Fibroblast of the aortic adventitia (primary cell): ENCODE results near the gene CPLANE1. TPM values are rescaled to one million over a fixed set of nuclear protein-coding genes. Genes with fewer than 3 reads are reported as not detected.

Source experiments
- DNase-seq: peaks from one replicate; pipeline ENCODE4 v3.0.0-alpha.2; 2010; ENCODE audit warnings: low read depth
- H3K4me3 ChIP-seq: 2 replicates; pipeline ENCODE4 v1.5.1; 2011; ENCODE audit warnings: low read depth, mild to moderate bottlenecking, control low read depth, low read length, moderate library complexity
- CTCF ChIP-seq: IDR thresholded peaks from 2 replicates; pipeline ENCODE4 v1.5.1; 2011; ENCODE audit warnings: mild to moderate bottlenecking, low read length, control low read depth, inconsistent platforms; ENCODE audit not compliant: insufficient read depth
- total RNA-seq: library from RNA; depleted of rRNA; stranded (reverse); fragments of >200 nt; gene quantifications from 2 replicates; pipeline ENCODE4 v1.2.3, GENCODE V29; 2012; ENCODE audit warnings: low replicate concordance

The CPLANE1 gene
- total RNA-seq, 1 donor: 37.4 TPM

DNA sequence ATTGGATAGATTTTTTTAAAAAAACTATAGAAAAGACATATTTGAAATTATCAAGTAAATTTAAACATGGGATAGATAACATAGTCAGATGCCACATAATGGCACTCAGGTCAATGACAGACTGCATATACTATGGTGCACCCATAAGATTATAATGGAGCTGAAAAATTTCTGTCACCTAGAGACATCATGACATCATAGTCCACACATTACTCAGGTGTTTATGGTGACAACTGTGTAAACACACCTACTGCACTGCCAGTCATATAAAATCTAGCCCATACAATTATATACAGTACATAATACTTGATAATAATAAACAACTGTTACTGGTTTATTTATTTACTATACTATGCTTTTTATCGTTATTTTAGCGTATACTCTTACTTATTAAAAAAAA, 58.6 kb downstream of the CPLANE1 start:
- no peak for DNase-seq
- no peak overlapping the region for H3K4me3 ChIP-seq
- no peak for TF ChIP-seq CTCF

DNA sequence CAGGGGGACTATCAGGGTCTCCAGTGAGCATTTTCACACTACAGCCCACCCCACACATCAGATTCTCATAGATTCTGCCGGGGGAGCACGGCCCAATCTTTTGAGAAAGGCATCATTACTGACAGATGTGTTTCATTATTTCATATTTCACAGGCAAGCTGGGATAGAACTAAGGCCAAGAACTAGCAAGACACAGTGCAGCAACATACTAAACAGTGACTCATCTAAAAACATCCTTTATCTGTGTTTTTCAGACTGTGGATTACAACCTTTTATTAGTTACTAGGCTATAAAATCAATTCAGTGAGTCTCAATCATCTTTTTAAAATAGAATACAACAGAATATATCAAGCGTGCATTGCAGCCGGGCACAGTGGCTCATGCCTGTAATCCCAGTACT, 59.8 kb downstream of the CPLANE1 start:
- no peak for TF ChIP-seq CTCF
- DNase-seq: no peak
- no peak overlapping the region for H3K4me3 ChIP-seq

GRCh38 chr5:37187465-37187977, 61.7 kb downstream of the CPLANE1 start:
- TF ChIP-seq CTCF: no peak
- no peak overlapping the region for H3K4me3 ChIP-seq
- no peak for DNase-seq

DNA sequence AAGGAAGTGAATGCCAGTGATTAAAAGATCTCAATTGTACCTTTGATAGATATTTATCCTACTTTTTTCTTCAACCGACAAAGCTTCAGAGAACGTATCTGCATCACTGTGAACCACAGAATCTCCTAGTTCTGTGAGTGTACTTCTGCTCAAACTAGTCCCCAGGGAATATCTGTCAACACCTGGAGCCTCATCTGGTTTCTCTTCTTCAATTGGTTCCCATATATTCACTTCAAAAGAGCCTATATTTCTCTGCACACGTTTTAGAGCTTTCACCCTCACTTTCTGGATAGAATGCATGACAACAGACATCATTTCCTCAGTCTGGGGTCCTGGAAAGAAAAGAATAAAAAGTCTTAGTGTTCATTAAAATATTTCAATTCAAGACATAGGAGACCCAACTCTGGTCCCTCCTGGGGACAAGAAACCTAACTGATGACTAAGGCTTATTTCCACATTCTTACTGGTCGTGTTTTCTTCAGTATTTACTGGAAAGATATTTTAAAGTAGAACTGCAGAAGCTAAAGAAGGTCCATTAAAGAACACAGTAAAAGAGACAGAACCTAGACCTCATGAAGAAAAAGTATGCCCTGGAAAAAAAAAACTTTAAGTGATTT, 64.3 kb downstream of the CPLANE1 start:
- TF ChIP-seq CTCF: no peak
- DNase-seq: no peak
- no peak overlapping the region for H3K4me3 ChIP-seq

DNA sequence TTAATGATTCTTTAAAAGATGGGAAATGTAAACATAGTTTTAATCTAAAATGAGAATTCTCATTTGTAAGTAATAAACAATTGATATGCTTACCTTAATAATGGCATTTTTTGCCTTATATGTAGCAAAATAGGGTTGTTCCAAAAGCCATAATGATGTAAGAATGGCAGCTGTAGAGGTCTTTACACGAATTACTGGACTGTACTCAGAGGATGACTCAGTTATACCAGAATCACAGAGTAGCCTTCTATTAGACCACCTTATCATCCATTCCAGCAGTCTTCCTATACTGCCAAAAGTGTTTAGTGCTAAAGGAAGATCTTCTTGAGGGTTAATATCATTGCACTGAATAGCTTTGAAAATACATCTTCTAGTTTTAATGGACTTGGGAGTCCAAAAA, 66.5 kb downstream of the CPLANE1 start:
- no peak for TF ChIP-seq CTCF
- H3K4me3 ChIP-seq: no peak overlapping the region
- no peak for DNase-seq

DNA sequence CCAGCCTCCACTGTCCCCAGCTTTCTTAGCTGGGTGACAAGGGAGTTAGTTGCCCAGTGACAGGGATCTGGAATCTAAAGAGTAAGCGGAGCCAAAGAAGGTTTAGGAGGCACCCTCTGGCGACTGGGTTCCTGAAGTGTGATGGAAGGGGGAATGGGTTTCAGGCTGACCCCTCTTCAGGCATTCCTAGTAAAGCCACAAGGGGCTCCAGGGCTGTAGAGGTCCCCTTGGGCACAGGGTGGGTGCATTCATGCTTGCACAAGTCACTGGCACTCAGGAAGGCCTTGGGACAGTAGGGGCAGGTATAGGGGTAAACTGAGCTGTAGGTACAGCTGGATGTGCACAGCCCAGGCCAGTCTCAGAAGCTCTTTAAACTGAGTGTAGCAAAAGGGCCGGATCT, 74.2 kb downstream of the CPLANE1 start:
- TF ChIP-seq CTCF: no peak
- H3K4me3 ChIP-seq: no peak overlapping the region
- DNase-seq: no peak

- DNase-seq: no peak
- TF ChIP-seq CTCF: no peak
- no peak overlapping the region for H3K4me3 ChIP-seq
These were observed 76.2 kb downstream of the CPLANE1 start for GRCh38 chr5:37172957-37173356.
